ENCODE data around the gene PDE6C. TPM values are rescaled to one million over a fixed set of nuclear protein-coding genes. Genes with fewer than 3 reads are reported as not detected.

The PDE6C gene
- total and polyA plus RNA-seq, 2 donors from 2014 or later: not detected

DNA sequence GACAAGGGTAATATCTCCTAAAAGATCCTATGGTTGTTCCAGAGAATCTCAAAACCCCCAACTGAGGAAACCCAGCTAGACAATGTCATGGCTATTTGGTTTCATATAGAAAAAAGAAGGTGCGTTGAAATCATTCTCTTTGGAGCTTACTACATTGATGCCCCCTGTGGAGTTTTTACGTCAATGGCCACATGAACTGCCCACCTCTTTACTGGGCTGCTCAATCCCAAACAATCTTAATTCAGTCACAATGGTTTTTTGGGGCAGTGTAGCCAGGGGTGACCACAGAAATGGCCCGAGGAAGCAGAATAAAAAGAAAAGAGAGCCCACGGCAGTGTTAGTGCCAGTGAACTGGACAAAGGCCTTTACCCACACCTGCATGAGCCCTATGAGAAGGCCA, 19.1 kb upstream of the PDE6C start:
- H3K27ac ChIP-seq (ENCODE audit: low read depth in 2 of 2, low read length in 2 of 2): no peak overlapping the region
- no peaks in the 10 kb centered on the region for H3K27me3 ChIP-seq (ENCODE audit: control insufficient read depth, insufficient read depth, low read length)
- intact Hi-C loops (cut with DNase I): no loop called here
- H3K36me3 ChIP-seq (ENCODE audit: control insufficient read depth in 2 of 3, insufficient read depth in 3 of 3, low read length in 3 of 3): no peaks in the 10 kb centered on the region
- no peaks in the 10 kb centered on the region for H3K9me3 ChIP-seq (ENCODE audit: control insufficient read depth in 2 of 3, insufficient read depth in 1 of 3, low read length in 3 of 3)
- H3K4me3 ChIP-seq (ENCODE audit: low read length in 3 of 3): no peak overlapping the region
- FAIRE-seq (no peak), DNase-seq (no peak)
- TF ChIP-seq CTCF (IDR thresholded peaks at IDR 0.05; ENCODE audit: borderline replicate concordance, extremely low read depth, insufficient read depth): no peak
- no peak overlapping the region for H3K9ac ChIP-seq (ENCODE audit: low read length in 3 of 3)
- no peaks in the 10 kb centered on the region for H3K4me1 ChIP-seq (ENCODE audit: control insufficient read depth in 2 of 3, insufficient read depth in 2 of 3, low read depth in 1 of 3, low read length in 3 of 3)

DNA sequence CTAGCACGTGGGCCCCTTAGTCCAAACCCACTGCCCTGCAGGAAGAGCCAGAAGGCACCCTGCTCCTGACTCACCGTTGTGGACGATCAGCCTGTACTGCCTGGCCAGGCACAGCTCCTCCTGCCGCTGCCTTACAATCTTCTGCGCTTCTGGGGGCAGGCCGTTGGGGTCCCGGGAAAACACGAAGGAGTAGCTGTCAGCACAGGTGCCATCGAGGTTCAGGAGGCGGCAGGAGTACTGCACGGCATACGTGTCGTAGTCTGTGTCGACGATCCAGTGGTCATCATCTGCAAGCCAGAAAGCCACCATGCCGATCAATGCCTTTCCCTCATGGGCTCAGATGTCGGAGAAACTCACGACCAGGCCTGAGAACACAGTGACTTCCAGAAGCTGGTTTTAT, 18.6 kb upstream of the PDE6C start:
- no peak for DNase-seq
- Histone ChIP-seq H3K4me1 (ENCODE audit: control insufficient read depth in 2 of 3, insufficient read depth in 2 of 3, low read depth in 1 of 3, low read length in 3 of 3) (no peaks in the 10 kb centered on the region), H3K36me3 (ENCODE audit: control insufficient read depth in 2 of 3, insufficient read depth in 3 of 3, low read length in 3 of 3) (no peaks in the 10 kb centered on the region), H3K27me3 (ENCODE audit: control insufficient read depth, insufficient read depth, low read length) (no peaks in the 10 kb centered on the region), H3K9ac (ENCODE audit: low read length in 3 of 3) (no peak overlapping the region), H3K27ac (ENCODE audit: low read depth in 2 of 2, low read length in 2 of 2) (no peak overlapping the region), H3K4me3 (ENCODE audit: low read length in 3 of 3) (no peak overlapping the region), H3K9me3 (ENCODE audit: control insufficient read depth in 2 of 3, insufficient read depth in 1 of 3, low read length in 3 of 3) (no peaks in the 10 kb centered on the region)
- intact Hi-C loops (cut with DNase I): no loop called here
- no peak for FAIRE-seq
- TF ChIP-seq CTCF (IDR thresholded peaks at IDR 0.05; ENCODE audit: borderline replicate concordance, extremely low read depth, insufficient read depth): no peak

GRCh38 chr10:93594518-93594917, 17.8 kb upstream of the PDE6C start:
- no peak for FAIRE-seq
- TF ChIP-seq CTCF (IDR thresholded peaks at IDR 0.05; ENCODE audit: borderline replicate concordance, extremely low read depth, insufficient read depth): no peak
- intact Hi-C loops (cut with DNase I): no loop called here

More at GRCh38 chr10:93594518-93594917, 17.8 kb upstream of the PDE6C start:
- H3K4me3 ChIP-seq (ENCODE audit: low read length in 3 of 3): no peak overlapping the region
- no peaks in the 10 kb centered on the region for H3K27me3 ChIP-seq (ENCODE audit: control insufficient read depth, insufficient read depth, low read length)
- H3K9me3 ChIP-seq (ENCODE audit: control insufficient read depth in 2 of 3, insufficient read depth in 1 of 3, low read length in 3 of 3): no peaks in the 10 kb centered on the region
- no peak for DNase-seq
- no peaks in the 10 kb centered on the region for H3K36me3 ChIP-seq (ENCODE audit: control insufficient read depth in 2 of 3, insufficient read depth in 3 of 3, low read length in 3 of 3)
- no peaks in the 10 kb centered on the region for H3K4me1 ChIP-seq (ENCODE audit: control insufficient read depth in 2 of 3, insufficient read depth in 2 of 3, low read depth in 1 of 3, low read length in 3 of 3)
- H3K27ac ChIP-seq (ENCODE audit: low read depth in 2 of 2, low read length in 2 of 2): no peak overlapping the region
- H3K9ac ChIP-seq (ENCODE audit: low read length in 3 of 3): no peak overlapping the region

Data from kidney (tissue), 14 donors.